OCI-LY7 (cell line): ENCODE data around the gene DLEC1.

Experiments used
- EZH2phosphoT487 ChIP-seq: fragments of 200-600 bp; sonication (generic); IDR thresholded peaks from 2 replicates; pipeline ENCODE4 v1.6.1; 2018; ENCODE audit warnings: low read depth, borderline replicate concordance, mild to moderate bottlenecking, mixed run types, antibody characterized with exemption, low read length, moderate library complexity, mixed read lengths
- TF ChIP-seq, protein P1 (sequence below): fragments of 200-600 bp; sonication (generic); conservative IDR thresholded peaks from 2 replicates; pipeline ENCODE4 v1.5.1; 2014; ENCODE audit warnings: mild to moderate bottlenecking, antibody characterized with exemption, low read length, moderate library complexity, mixed read lengths

DNA sequence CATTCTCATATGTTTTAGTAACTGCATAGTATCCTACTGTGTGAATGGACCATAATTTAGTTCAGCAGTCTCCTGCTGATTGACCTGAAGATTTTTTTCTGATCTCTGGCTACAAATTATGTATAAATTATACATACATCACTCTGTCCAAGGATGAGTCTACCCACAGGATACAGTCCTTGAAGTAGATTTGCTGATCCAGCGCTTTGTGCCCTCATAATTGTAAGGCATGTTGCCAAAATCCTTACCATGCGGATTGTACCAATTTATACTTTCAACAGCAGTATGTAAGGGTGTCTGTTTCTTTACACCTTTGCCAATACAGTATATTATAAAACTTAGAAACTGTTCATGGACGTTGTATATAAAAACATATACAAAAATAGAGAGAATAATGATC lies 51.4 kb downstream of the DLEC1 start:
- TF ChIP-seq, protein P1, sequence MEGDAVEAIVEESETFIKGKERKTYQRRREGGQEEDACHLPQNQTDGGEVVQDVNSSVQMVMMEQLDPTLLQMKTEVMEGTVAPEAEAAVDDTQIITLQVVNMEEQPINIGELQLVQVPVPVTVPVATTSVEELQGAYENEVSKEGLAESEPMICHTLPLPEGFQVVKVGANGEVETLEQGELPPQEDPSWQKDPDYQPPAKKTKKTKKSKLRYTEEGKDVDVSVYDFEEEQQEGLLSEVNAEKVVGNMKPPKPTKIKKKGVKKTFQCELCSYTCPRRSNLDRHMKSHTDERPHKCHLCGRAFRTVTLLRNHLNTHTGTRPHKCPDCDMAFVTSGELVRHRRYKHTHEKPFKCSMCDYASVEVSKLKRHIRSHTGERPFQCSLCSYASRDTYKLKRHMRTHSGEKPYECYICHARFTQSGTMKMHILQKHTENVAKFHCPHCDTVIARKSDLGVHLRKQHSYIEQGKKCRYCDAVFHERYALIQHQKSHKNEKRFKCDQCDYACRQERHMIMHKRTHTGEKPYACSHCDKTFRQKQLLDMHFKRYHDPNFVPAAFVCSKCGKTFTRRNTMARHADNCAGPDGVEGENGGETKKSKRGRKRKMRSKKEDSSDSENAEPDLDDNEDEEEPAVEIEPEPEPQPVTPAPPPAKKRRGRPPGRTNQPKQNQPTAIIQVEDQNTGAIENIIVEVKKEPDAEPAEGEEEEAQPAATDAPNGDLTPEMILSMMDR: no peak
- TF ChIP-seq EZH2phosphoT487: no peak
